GM21381 (cell line): ENCODE results near the gene FZR1.

Experiments used
- ATAC-seq: cut with Tn5 transposase; IDR thresholded peaks from one replicate; pipeline ENCODE4 v1.9.1; 2021; ENCODE audit warnings: mild to moderate bottlenecking, moderate library complexity; ENCODE audit not compliant: unreplicated experiment

The FZR1 gene

DNA sequence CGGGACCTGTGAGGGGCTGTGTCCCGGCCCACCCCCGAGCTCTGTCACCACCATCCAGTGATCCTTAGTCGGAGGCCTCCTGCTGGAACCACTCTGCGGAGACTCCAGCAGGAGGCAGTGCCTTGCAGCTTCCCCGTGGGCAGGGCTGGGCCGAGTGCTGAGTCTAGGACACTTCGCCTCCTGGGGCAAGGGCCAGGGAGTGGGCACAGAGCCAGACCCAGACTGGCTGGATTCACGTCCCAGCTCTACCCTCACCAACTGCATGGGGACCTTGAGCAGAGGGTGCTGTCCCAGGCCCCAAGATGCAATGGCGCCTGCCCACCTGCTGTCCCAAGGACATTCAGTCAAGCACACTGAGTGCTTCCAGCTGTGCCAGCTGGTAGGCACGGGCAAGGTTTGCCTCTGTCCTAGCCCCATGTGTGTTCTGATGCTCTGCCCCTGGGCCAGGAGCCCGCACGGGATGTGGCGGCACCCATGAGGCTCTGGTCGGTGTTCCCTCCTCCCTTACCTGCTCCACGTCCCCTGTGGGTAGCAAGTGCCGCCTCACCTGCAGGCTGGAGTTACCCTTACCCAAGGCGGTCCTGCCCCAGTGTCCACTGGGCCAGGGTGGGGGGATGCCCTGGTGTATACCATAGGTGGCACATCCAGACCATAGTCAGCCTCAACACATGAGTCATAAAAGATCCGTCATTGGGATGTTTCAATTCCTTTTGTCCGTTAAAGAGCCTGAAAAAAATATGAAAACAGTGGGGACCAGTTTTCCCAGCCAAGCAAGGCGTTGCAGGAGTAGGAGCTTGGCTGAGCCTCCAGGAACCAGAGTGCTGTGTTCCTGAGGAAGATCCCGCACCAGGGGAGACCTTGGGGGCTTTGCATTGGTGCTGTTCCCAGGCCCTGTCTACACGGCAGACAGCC is 7.4 kb downstream of the FZR1 start:
- no peak for ATAC-seq

GRCh38 chr19:3514930-3515329 is 8.8 kb downstream of the FZR1 start:
- ATAC-seq, result no peak

DNA sequence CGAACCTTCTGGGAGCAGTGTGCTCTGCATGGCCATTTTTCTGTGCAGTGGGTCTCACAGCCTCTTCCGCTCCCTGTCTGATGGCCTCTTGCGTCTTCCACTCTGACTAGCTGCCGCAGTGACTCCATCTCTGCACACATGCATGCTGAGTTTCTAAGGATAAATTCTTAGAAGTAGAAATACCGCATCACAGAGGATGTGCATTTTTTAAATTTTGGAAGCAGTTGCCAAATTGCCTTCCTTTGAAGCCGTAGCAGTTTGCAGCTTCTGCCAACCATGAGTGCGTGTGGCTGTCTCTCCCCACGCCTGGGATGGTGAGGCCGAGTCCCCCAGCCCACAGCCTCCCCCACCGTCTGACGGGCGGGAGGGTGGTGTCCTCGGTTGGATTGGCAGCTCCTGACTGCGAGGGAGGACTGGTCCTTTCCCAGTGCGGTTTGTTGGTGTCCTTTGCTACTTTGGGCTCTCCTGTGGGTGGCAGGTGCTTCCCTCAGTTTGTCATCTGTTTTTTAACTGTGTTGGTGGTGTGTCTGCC is 9.8 kb downstream of the FZR1 start:
- no peak for ATAC-seq

DNA sequence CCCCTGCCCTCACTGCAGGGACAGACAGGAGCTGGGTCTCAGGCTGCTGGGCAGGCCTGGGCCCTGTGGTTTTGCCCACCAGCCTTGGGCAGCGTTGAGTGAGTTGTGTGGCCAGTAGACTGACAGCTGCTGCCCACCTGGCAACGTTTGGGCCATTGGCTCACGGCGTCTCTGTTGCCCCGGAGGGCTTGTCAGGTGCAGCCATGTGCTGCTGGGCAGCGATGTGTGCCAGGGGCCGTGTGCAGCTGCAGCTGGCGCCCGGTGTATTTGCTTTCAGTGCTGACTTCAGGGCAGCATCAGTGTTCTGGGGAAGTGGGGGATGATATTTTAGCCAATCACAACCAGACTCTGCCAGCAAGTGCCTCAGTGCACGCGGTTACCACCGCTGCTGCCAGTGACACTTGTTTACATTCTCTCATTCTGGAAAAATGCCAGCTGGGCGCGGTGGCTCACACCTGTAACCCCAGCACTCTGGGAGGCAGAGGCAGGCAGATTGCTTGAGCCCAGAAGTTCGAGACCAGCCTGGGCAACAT is 10.6 kb downstream of the FZR1 start:
- ATAC-seq, result no peak

DNA sequence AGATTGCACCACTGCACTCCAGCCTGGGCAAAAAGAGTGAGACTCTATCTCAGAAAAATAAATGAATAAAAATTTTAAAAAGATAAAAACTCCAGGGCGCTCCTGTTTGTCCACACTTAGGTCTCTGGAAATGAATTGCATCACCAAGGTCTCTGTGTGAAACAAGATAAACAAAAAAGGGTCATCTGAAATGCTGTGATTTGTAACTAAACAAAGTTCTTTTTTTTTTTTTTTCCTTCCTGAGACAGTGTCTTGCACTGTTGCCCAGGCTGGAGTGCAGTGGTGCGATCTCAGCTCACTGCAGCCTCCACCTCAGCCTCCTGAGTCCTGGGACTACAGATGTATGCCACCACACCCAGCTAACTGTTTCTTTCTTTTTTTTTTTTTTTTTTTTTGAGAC is 11.5 kb downstream of the FZR1 start:
- ATAC-seq, result no peak

DNA sequence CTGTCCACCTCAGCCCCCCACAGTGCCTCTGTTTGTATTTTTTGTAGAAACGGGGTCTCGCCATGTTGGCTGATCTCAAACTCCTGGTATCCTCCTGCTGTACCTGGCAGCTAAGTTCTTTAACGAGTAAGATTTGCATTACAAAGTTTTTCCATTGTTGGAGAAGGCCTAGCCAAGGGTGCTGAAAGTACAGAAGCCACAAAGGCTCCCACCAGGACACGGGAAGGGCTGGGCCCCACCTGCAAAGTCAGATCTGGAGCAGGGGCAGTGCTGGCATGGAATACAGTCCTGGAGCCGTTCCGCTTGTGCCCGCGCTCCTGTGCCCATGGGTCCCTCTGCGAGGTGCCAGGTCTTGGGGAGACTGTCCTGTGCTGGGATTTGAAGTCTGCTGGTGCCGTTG is 12.1 kb downstream of the FZR1 start:
- ATAC-seq, result no peak

- no peak for ATAC-seq
Measured at GRCh38 chr19:3518659-3519058, 12.5 kb downstream of the FZR1 start.

- ATAC-seq, result no peak
Measured at GRCh38 chr19:3519126-3519525, 13.0 kb downstream of the FZR1 start.

GRCh38 chr19:3520166-3521103 is 14.3 kb downstream of the FZR1 start:
- no peak for ATAC-seq

GRCh38 chr19:3521104-3521445 is 15.0 kb downstream of the FZR1 start:
- ATAC-seq, result no peak

- ATAC-seq, result no peak
Measured at GRCh38 chr19:3522421-3523360, 16.6 kb downstream of the FZR1 start.

GRCh38 chr19:3523361-3524077 is 17.4 kb downstream of the FZR1 start:
- ATAC-seq, result no peak

DNA sequence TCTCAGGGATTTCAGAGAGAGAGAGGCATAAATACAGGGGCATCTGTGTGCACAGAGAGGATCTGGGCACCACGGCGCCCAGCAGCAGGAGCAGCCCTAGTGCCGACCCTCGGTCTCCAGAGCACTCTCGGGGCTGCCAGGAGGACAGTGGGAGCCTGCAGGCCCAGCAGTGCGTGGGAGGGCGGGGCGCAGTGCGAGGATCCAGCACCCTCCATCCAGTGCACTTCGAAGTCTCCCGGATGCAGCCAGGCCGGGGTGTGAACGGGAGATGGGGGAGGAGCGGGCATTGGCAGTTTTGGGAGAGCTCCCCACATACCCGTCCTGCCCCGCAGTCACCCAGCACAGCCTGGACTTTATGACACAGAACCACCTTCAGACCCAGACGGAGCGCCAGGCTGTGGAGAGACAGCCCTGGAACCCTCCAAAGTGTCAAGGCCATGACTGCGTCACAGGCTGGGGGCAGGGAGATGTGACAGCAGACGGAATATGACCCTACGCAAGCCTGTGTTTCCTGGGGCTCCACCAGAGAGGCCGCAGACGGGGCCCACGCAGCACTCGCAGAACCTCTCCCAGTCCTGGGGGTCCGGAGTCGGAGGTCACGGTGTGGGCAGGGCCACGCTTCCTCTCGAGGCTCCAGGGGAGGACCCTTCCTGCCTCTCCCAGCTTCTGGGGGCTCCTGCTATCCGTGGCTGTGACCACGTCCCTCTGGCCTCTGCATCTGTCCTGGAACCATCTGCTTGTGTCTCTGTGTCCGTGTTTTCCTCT is 18.1 kb downstream of the FZR1 start:
- ATAC-seq, result no peak

- no peak for ATAC-seq
Measured at GRCh38 chr19:3524904-3525451, 18.9 kb downstream of the FZR1 start.

DNA sequence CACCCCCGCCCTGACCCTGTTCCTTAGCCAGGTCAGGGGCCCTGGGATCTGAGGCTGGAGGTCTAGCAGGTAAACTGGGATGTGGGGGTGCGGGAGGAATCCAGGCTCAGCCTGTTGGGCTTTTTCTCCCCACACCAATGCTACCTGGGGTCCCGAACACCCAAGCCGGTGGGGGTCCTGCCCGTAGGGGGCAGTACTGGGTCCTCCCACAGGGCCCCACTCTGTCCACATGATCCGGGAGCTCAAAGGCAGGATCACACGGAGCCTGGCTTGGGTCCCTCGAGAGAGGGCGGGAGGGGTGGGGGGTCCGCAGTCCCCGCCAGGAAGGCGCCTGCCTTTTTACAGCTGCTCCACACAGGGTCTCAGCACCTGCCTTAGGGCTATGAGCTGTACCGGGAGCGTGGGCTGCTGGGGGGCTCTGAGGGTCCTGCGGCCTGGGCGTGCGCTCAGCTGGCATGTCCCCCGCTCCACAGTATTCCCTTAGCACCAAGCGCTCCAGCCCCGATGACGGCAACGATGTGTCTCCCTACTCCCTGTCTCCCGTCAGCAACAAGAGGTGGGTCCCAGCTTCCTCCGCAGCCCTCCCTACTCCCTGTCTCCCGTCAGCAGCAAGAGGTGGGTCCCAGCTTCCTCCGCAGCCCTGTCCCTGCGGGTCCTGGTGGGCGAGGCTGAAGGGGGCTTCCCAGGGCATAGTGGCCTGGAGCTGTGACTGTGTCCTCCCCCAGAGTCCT is 20.6 kb downstream of the FZR1 start:
- ATAC-seq, result no peak

DNA sequence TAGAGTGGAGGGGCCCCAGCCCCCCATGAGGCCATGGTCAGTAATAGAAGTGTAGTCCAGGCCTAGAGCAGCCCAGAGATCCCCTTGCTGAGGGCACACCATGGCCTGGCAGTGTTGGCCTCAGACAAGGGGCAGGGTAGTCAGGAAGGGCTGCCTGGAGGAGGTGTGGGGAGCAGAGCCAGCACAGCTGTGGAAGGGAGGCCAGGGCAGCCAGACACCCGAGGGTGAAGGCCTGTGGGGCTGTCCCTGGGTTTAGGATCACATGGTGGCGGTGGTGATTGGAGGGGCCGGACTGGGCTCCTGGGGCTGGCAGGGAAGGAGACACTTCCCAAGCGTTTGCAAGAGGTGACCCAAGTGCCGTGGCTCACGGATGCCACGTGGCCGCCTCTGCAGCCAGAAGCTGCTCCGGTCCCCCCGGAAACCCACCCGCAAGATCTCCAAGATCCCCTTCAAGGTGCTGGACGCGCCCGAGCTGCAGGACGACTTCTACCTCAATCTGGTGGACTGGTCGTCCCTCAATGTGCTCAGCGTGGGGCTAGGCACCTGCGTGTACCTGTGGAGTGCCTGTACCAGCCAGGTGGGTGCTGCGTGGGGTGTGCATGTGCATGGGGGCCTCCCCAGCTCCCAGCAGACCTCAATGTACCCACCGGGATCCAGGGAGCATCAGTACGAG is 21.3 kb downstream of the FZR1 start:
- no peak for ATAC-seq

DNA sequence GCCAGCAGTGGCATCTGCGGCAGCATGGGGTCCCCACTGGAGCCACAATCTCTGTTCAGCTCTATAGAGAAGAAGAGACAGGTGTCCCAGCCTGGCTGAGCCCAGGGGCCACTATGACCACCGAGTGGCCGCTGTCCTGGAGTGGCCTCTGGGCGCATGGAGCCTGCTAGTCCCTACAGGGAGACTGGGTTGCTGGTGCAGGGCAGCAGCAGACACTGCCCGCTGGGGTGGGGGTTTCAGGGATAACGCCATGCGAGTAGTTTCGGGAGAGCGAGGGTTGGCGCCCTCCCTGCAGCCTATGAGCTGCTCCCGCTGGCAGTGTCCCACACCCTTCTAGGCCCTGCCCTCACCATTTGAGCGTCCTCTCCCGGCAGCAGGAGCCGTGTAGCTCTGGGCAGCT is 22.0 kb downstream of the FZR1 start:
- ATAC-seq, result no peak
